Activated naive CD8-positive, alpha-beta T cell treated with anti-CD3 and anti-CD28 coated beads, Interleukin-2, amount 50 U/mL, for 16 hours (primary cell): ENCODE data around the gene ASGR1.

Experiments
- DNase-seq: peaks from one replicate; pipeline ENCODE4 v3.0.0-alpha.2; 2020; ENCODE audit warnings: low read depth, low spot score

Gene ASGR1

GRCh38 chr17:7123844-7124243 lies 55.3 kb downstream of the ASGR1 start:
- DNase-seq = no peak
